HUES48 (cell line): ENCODE measurements around the gene TMEM273.

Experiments used
- H3K27ac ChIP-seq: one replicate; pipeline ENCODE4 v1.7.0; 2013; ENCODE audit warnings: low read depth, low read length, inconsistent platforms
- H3K27me3 ChIP-seq: 2 replicates; pipeline ENCODE4 v1.6.1; 2013; ENCODE audit warnings: mild to moderate bottlenecking, low read length; ENCODE audit not compliant: control insufficient read depth, insufficient read depth
- H3K36me3 ChIP-seq: 2 replicates; pipeline ENCODE4 v1.6.1; 2013; ENCODE audit warnings: low read length; ENCODE audit not compliant: control insufficient read depth, insufficient read depth
- H3K4me1 ChIP-seq: 2 replicates; pipeline ENCODE4 v1.6.1; 2013; ENCODE audit warnings: mild to moderate bottlenecking, low read length; ENCODE audit not compliant: control insufficient read depth, insufficient read depth
- H3K4me3 ChIP-seq: 2 replicates; pipeline ENCODE4 v1.5.1; 2013; ENCODE audit warnings: mild to moderate bottlenecking, low read depth, low read length
- H3K9ac ChIP-seq: 2 replicates; pipeline ENCODE4 v1.6.1; 2013; ENCODE audit warnings: mild to moderate bottlenecking, low read depth, low read length, moderate library complexity
- H3K9me3 ChIP-seq: 2 replicates; pipeline ENCODE4 v1.6.1; 2013; ENCODE audit warnings: low read length; ENCODE audit not compliant: control insufficient read depth, insufficient read depth

Gene TMEM273

DNA sequence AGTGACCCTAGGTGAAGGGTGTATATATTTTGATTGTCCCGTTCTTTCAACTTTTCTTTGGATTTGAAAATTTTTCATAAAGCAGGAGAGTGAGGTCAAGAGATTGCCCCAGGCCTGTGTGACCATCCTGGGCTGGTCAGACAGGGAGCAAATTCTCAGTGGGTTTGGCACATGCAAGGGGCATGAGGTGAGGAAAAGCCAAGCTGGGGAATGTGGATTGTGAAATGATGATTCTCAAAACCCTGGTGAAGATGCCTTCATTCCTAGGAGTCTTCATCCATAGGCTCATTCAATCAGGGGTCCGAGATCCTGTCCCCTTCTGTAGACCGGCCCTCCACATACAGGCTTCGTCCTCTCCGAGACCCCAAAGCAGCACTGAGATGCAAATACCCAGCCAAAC, 27.4 kb downstream of the TMEM273 start:
- H3K36me3 ChIP-seq = no peaks in the 10 kb centered on the region
- no peaks in the 10 kb centered on the region for H3K27me3 ChIP-seq
- H3K4me1 ChIP-seq = peaks cover 25% of the 10 kb centered on the region
- H3K27ac ChIP-seq = no peak overlapping the region
- no peaks in the 10 kb centered on the region for H3K9me3 ChIP-seq
- H3K4me3 ChIP-seq = no peak overlapping the region
- H3K9ac ChIP-seq = no peak overlapping the region

GRCh38 chr10:49160110-49160509, 28.1 kb downstream of the TMEM273 start:
- Histone ChIP-seq H3K9ac (no peak overlapping the region), H3K9me3 (no peaks in the 10 kb centered on the region), H3K27ac (no peak overlapping the region), H3K4me1 (peaks cover 25% of the 10 kb centered on the region), H3K36me3 (no peaks in the 10 kb centered on the region), H3K27me3 (no peaks in the 10 kb centered on the region), H3K4me3 (no peak overlapping the region)

DNA sequence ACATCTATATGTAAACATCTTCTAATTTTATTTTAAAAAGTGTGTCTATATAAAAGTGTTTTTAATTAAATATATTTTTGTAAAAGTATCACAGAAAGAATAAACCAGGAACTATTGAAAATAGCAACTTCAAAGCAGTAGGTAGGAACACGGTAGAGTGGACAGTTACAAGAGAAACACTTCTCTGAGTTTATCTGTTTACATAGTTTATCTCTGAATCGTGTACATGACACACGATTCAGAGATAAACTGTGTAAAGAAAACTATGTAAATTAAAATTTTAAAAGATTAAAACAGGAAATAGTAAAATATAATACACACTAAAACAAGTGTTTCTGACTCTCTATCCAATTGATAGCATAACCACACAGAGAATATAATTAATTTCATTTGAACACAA, 29.3 kb downstream of the TMEM273 start:
- no peak overlapping the region for H3K9ac ChIP-seq
- no peaks in the 10 kb centered on the region for H3K36me3 ChIP-seq
- 0 out of 2 replicates have a peak overlapping the region, but pooled peaks have one; percentile 1 for H3K4me3 ChIP-seq
- no peaks in the 10 kb centered on the region for H3K9me3 ChIP-seq
- no peaks in the 10 kb centered on the region for H3K27me3 ChIP-seq
- H3K27ac ChIP-seq = no peak overlapping the region
- H3K4me1 ChIP-seq = peaks cover 25% of the 10 kb centered on the region

DNA sequence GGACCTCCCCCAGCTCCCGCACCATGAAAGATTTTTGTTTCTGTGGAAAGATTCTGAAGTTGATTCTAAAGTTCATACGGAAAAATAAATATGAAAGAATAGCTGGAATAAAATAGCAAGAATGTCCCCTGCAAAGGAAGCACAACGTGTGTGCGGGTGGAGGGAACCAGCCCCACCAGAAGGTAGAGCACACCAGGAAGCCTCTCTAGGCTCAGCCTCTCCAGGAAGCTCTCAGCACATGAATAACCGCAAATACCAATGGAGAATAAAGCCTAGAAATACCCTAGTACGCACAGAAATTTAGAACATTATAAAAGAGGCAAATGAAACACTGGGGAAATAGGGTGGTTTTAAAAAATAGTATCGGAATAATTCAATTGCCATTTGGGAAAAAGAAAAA, 29.8 kb downstream of the TMEM273 start:
- Histone ChIP-seq H3K9ac (no peak overlapping the region), H3K36me3 (no peaks in the 10 kb centered on the region), H3K27me3 (no peaks in the 10 kb centered on the region), H3K4me1 (peaks cover 25% of the 10 kb centered on the region), H3K27ac (peak overlapping the region; percentile 45), H3K4me3 (0 out of 2 replicates have a peak overlapping the region, but pooled peaks have one; percentile 1), H3K9me3 (no peaks in the 10 kb centered on the region)

DNA sequence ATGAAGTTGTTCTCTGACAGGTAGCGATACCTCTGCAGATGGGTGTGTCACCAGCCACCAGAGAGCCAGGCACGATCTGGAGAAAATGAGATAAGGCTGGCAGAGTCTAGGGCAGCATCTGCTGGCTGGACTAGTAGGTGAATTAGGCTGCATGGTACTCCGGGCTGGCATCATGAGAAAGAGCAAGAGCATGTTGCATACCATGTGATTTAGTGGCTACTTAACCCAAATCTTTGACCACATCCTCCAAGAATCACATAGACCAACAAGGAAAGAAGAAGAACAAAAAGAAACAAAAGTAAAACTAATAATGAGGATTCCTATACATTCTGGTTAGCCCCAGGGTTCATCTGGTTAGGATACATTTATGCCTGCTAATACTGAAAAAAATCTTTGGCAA, 31.0 kb downstream of the TMEM273 start:
- Histone ChIP-seq H3K36me3 (no peaks in the 10 kb centered on the region), H3K27ac (no peak overlapping the region), H3K4me1 (peaks cover 25% of the 10 kb centered on the region), H3K9me3 (no peaks in the 10 kb centered on the region), H3K9ac (no peak overlapping the region), H3K27me3 (no peaks in the 10 kb centered on the region), H3K4me3 (no peak overlapping the region)

GRCh38 chr10:49154641-49155040, 33.5 kb downstream of the TMEM273 start:
- Histone ChIP-seq H3K27ac (no peak overlapping the region), H3K27me3 (no peaks in the 10 kb centered on the region), H3K4me3 (no peak overlapping the region), H3K9ac (no peak overlapping the region), H3K36me3 (no peaks in the 10 kb centered on the region), H3K9me3 (no peaks in the 10 kb centered on the region), H3K4me1 (peaks cover 22% of the 10 kb centered on the region)

- no peaks in the 10 kb centered on the region for H3K36me3 ChIP-seq
- H3K27me3 ChIP-seq = no peaks in the 10 kb centered on the region
- no peaks in the 10 kb centered on the region for H3K9me3 ChIP-seq
- H3K4me3 ChIP-seq = no peak overlapping the region
- H3K9ac ChIP-seq = no peak overlapping the region
- no peak overlapping the region for H3K27ac ChIP-seq
- H3K4me1 ChIP-seq = peaks cover 16% of the 10 kb centered on the region
Measured at GRCh38 chr10:49153971-49154370, 34.2 kb downstream of the TMEM273 start.

GRCh38 chr10:49153115-49153514, 35.1 kb downstream of the TMEM273 start:
- no peak overlapping the region for H3K27ac ChIP-seq
- H3K9ac ChIP-seq = no peak overlapping the region
- no peaks in the 10 kb centered on the region for H3K27me3 ChIP-seq
- no peaks in the 10 kb centered on the region for H3K36me3 ChIP-seq
- no peak overlapping the region for H3K4me3 ChIP-seq
- H3K4me1 ChIP-seq = peaks cover 7% of the 10 kb centered on the region
- H3K9me3 ChIP-seq = no peaks in the 10 kb centered on the region

DNA sequence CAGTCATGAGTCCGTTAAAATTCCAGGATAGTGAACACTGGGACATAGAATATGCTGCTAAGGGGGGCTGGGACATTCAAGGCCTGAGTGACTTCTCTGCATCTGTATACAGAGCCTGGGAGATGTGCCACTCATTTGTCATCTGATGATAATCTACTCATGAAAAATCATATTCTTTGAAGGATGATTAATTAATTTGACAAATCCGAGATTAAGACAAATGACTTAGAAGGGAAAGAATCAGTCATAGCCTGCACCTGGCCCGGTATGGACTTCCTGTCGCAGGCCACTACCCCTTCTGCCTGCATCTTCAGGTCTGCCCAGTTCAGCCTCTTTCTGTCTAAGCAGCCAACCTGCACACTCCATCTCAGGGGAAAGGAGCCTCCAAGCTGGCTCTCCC, 35.5 kb downstream of the TMEM273 start:
- H3K4me1 ChIP-seq = peaks cover 3% of the 10 kb centered on the region; the same call in 1 of the 2 replicates
- no peaks in the 10 kb centered on the region for H3K36me3 ChIP-seq
- no peaks in the 10 kb centered on the region for H3K9me3 ChIP-seq
- no peak overlapping the region for H3K4me3 ChIP-seq
- no peak overlapping the region for H3K9ac ChIP-seq
- no peak overlapping the region for H3K27ac ChIP-seq
- H3K27me3 ChIP-seq = no peaks in the 10 kb centered on the region

- H3K4me3 ChIP-seq = no peak overlapping the region
- H3K9me3 ChIP-seq = no peaks in the 10 kb centered on the region
- H3K27ac ChIP-seq = no peak overlapping the region
- H3K9ac ChIP-seq = no peak overlapping the region
- H3K27me3 ChIP-seq = no peaks in the 10 kb centered on the region
- H3K4me1 ChIP-seq = no peaks in the 10 kb centered on the region
- H3K36me3 ChIP-seq = no peaks in the 10 kb centered on the region
Measured at GRCh38 chr10:49152037-49152436, 36.2 kb downstream of the TMEM273 start.

- Histone ChIP-seq H3K27me3 (no peaks in the 10 kb centered on the region), H3K36me3 (no peaks in the 10 kb centered on the region), H3K27ac (no peak overlapping the region), H3K9ac (no peak overlapping the region), H3K4me1 (no peaks in the 10 kb centered on the region), H3K9me3 (no peaks in the 10 kb centered on the region), H3K4me3 (no peak overlapping the region)
Measured at GRCh38 chr10:49151481-49151880, 36.7 kb downstream of the TMEM273 start.

GRCh38 chr10:49151025-49151445, 37.2 kb downstream of the TMEM273 start:
- H3K36me3 ChIP-seq = no peaks in the 10 kb centered on the region

More at GRCh38 chr10:49151025-49151445, 37.2 kb downstream of the TMEM273 start:
- H3K4me3 ChIP-seq = no peak overlapping the region
- H3K4me1 ChIP-seq = no peaks in the 10 kb centered on the region
- no peaks in the 10 kb centered on the region for H3K27me3 ChIP-seq
- no peaks in the 10 kb centered on the region for H3K9me3 ChIP-seq
- H3K9ac ChIP-seq = no peak overlapping the region
- H3K27ac ChIP-seq = no peak overlapping the region
